ENCODE measurements around the gene SYNPO.

SYNPO gene

DNA sequence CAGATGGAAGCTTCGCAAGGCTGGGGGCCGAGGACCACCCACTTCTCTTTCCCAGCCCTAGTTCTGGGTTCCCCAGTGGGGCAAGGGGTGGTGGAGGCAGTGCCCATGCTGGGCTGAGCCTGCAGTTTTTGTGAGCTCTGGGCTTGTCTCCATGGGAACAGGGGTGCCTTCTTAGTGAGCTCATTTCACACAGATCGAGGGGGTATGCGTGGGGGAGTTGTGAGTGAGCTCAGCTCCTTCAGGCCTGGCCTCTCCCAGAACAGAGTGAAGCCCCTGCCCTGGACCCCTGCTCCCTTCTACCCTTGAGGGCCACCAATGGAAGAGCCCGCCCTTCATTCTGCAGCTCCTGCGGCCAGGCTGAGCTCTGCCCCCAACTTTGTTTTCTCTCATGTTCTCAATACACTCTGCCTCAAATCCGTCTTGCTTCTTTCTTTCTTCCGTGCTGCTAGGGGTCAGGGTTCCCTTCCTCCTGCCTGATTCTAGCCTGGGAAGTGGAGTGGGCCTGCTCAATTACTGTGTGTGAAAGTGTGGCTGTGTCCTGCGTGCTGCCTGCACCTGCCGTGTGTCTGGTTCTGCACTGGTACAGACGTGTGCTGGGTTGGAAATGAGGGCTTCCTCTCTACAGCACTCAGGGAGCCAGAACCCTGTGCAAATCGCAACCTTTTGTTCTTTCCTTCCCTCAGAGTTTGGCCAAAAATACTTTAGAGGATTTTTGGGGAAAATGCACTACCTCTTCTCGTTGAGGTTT is 11.6 kb downstream of the SYNPO start:
- H3K27ac ChIP-seq: no peak overlapping the region
- DNase-seq (ENCODE audit: low read depth, low spot score): no peak

DNA sequence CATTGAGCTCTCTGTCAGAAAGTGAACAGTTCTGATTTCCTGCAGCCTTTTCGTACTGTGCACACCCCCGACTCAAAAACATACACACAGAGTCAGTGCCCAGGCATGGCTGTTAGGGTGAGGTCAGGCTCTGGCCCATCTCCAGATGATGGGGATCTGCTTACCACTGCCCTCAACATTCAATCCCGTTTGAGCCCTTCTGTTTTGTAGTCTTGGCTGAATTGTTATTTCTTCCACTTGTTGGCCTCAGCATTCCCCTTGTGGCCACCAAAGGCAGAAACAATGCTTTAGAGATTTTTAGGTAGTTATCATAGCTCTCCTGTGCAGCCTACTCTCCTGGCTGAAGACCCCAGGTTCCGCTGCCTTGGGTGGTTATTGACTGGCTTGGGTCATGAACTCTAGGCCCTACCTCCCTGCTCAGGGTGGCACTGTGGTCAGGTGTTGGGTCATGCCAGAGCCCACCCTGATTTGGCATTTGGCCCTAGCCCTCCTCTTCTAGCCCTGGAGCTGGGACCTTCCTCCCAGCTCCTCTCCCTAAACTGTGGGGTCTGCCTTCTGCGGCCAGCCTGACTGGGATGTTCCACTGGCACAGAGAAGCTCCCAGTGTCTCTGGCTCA is 12.8 kb downstream of the SYNPO start:
- H3K27ac ChIP-seq: no peak overlapping the region
- no peak for DNase-seq (ENCODE audit: low read depth, low spot score)

DNA sequence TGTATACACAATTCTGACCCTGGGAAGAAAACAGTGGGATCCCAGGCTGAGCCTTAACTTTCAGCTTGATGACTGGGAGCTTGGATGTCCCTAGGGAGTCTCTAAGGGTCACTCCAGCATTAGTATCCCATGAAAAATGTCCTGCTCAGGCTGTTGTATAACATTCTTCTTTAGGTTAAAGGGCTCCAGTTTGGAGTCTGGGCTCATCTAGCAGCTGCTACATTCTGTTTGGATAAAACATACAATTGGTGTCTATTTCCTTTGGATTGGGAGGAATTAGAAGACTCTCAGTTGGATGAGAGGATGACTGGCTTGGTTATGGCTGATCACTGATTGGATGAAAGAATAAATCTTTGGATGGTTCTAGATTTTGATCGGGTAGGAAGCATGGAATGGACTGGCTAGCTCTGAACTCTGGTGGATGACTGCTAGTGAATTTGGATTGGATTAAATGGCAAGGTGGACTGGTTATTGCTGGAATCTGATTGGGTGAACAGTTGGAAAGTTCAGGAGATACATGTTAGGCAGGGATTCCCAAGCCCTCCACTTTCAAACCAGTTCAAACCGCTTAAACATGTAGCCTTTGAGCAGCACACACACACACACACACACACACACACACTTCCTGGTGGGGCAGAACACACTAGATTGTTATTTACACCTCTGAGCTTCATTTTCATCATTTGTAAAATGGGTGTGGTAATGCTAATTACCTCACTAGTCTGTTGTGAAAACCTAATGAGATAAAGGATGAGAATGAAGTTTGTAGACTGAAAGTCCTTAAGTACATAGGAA is 13.5 kb downstream of the SYNPO start:
- no peak for DNase-seq (ENCODE audit: low read depth, low spot score)
- no peak overlapping the region for H3K27ac ChIP-seq

DNA sequence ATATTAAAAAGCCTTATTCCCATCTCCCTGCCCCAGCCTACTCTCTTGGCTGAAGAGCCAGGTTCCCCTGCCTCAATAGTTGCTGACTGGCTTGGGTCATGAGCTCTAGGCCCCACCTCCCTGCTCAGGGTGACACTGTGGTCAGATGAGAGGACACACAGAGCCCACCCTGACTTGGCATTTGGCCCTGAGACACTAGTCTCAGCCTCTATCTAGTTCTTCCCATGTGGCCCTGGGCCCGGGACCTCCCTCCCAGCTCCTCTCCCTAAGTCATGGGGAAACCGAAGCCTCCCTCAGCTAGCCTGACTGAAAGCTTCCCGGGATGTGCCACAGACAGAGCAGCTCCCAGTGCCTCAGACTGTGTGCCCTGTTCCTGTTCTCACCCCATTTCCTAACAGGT is 14.8 kb downstream of the SYNPO start:
- H3K27ac ChIP-seq: no peak overlapping the region
- DNase-seq (ENCODE audit: low read depth, low spot score): no peak

DNA sequence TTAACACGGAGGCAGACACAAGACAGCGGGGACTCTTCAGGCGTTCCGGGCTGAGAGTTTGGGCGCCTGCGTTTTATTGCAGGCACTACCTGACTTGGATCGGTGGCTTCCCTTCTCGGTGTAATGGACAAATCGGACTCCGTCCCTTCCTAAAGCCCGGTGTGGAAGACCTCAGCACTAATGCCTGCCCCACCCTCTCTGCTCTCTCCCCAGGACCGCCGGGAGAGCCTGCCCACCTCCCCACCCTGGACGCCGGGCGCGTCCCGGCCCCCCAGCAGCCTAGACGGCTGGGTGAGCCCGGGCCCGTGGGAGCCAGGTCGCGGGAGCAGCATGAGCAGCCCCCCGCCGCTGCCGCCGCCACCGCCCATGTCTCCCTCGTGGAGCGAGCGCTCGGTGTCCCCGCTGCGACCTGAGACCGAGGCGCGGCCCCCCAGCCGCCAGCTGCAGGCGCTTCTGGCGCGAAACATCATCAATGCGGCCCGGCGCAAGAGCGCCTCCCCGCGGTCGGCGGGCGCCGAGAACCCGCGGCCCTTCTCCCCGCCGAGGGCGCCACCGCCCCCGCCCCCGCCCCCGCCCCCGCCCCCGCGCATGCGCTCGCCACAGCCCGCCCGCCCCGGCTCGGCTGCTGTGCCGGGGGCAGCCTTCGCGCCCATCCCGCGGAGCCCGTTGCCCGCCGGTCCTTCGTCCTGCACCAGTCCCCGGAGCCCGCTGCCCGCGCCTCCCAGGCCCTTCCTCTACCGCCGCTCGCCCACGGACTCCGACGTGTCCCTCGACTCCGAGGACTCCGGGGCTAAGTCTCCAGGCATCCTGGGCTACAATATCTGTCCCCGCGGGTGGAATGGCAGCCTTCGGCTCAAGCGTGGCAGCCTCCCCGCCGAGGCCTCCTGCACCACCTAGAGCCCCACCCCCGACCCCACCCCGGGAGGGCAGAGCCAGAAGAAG is 16.0 kb downstream of the SYNPO start:
- no peak overlapping the region for H3K27ac ChIP-seq
- no peak for DNase-seq (ENCODE audit: low read depth, low spot score)

DNA sequence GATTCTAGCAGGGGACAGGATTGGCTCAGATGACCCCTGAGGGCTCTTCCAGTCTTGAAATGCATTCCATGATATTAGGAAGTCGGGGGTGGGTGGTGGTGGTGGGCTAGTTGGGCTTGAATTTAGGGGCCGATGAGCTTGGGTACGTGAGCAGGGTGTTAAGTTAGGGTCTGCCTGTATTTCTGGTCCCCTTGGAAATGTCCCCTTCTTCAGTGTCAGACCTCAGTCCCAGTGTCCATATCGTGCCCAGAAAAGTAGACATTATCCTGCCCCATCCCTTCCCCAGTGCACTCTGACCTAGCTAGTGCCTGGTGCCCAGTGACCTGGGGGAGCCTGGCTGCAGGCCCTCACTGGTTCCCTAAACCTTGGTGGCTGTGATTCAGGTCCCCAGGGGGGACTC is 17.7 kb downstream of the SYNPO start:
- no peak for DNase-seq (ENCODE audit: low read depth, low spot score)
- H3K27ac ChIP-seq: no peak overlapping the region

DNA sequence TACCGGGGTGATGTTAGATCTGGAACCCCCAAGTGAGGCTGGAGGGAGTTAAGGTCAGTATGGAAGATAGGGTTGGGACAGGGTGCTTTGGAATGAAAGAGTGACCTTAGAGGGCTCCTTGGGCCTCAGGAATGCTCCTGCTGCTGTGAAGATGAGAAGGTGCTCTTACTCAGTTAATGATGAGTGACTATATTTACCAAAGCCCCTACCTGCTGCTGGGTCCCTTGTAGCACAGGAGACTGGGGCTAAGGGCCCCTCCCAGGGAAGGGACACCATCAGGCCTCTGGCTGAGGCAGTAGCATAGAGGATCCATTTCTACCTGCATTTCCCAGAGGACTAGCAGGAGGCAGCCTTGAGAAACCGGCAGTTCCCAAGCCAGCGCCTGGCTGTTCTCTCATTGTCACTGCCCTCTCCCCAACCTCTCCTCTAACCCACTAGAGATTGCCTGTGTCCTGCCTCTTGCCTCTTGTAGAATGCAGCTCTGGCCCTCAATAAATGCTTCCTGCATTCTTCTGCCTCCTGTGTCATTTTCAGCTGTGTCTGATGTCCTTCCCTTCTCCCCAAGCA is 18.3 kb downstream of the SYNPO start:
- no peak overlapping the region for H3K27ac ChIP-seq
- no peak for DNase-seq (ENCODE audit: low read depth, low spot score)

DNA sequence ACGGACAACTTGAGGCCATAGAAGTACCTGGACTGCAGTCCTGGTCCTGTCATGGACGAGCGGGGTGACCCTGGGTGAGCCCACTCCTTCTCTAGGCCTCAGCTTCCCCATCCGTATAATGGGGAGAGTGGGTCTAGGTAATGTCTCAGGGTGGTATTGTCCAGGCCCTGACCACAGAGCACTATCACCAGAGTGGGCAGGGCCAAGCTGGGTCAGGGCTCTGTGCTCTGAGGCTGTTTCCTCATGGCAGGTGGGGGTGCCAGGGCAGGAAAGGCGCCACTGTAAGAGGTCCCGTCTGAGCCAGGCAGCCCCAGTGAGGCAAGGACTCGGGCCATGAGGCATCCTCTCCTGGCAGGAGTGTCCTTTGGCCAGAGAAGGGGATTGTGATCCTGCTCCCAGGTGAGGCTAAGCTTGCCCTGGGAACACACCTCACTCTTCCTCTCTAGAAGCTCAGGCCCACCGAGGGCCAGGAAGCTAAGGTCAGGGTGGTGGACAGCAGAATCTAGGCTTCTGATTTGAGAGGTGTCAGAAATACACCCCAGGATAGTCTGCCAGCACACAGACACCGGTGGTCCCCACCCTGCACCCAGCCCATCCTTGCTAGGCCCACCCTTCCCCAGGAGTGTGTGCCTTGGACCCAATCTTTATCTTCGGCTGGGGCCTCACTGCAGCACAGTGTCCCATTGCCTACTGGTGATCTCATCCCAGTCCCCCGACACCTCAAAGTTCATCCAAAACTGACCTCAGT is 19.1 kb downstream of the SYNPO start:
- no peak for DNase-seq (ENCODE audit: low read depth, low spot score)
- H3K27ac ChIP-seq: no peak overlapping the region

DNA sequence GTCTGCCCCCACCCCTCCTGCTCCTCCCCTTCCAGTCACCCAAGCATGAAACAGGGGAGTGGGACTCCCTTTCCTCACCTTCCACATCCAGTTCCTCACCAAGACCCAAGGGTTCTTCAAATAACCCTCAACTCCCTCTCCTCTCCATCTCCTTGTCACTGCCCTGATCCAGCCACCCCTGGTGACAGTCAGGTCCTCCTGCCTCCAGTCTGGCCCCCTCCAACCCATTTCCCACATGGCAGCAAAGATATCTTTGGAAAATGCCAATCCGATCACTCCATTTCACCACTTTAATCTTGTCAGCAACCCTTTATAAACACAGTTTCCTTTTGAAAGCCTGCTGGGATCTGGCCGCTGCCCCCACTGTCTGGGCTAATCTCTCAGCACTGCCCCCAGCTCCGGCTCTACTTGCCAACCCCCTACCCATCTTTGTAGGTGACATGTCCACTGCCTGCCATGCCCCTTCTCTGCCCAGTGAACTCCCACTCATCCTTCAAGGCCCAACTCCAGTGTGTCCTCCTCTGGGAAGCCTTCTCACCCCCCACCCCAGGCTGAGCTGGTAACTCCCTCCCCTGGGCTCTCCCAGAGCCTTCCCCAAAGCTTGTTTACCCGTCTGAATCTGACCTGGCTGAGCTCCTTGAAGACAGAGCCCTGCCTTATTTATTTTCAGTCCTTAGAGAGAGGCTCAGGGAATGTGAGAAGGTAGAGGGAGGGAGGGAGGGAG is 19.8 kb downstream of the SYNPO start:
- no peak for DNase-seq (ENCODE audit: low read depth, low spot score)
- H3K27ac ChIP-seq: no peak overlapping the region

DNA sequence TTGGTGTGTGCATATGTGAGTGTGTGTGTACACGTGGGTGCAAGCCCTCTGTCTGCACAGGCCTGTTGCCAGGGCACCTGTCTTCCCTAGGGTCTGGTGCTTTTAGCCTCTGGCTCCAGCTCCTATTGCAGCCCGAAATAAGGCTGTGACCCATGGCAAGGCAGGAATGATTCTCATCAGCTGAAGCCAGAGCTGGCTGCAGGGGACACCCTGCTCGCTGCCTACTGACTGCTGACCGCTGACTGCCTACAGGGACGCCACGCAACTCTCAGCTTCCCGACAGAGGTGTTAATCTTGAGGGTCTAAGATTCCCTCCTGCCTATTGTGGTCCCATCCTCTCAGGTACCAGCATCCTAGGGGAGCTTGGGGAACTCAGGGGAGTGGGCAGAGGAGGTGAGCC is 20.6 kb downstream of the SYNPO start, which contains the start of gene MYOZ3:
MYOZ3 (plus strand) TSS at position 166 of the 400 bp plus-strand sequence. CDS start 1,691 bp downstream, outside the sequence.
- no peak for DNase-seq (ENCODE audit: low read depth, low spot score)
- no peak within 1 kb of the TSS for H3K27ac ChIP-seq

DNA sequence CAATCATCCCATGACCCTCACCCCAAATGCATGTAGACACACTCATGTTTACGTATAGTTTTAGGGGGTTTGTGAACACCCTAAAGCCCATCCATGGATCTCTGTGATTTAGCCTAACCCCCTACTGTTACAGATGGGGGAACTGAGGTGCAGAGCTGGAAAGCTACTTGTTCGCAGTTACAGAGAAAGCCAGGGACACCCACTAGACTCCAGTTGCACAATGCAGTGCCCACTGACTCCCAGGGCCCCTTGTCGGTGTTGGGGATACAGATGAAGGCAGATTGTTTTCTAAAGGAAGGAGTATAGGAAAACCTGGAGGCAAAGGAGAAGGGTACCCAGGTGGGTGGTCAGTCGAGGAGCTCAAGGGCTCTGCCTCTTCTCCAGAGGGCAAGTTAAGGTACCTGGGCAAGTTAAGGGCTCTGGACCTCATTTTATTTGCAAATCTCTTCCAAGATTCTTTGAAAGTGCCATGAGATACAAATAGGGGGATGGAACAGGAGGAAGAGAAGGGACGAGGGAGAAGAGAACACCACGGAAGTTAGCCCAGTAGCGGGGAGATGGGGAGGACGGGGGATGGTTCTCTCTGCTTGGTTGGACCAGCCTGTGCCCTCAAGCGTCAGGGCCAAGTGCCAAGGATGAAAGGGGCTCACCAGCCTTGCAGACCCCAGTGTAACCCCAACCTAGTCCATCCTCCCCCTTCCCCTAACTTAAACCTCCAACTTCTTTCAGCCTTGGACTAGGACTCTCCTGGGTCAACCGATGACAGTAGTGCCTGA is 21.5 kb downstream of the SYNPO start:
- DNase-seq (ENCODE audit: low read depth, low spot score): no peak
- no peak overlapping the region for H3K27ac ChIP-seq

DNA sequence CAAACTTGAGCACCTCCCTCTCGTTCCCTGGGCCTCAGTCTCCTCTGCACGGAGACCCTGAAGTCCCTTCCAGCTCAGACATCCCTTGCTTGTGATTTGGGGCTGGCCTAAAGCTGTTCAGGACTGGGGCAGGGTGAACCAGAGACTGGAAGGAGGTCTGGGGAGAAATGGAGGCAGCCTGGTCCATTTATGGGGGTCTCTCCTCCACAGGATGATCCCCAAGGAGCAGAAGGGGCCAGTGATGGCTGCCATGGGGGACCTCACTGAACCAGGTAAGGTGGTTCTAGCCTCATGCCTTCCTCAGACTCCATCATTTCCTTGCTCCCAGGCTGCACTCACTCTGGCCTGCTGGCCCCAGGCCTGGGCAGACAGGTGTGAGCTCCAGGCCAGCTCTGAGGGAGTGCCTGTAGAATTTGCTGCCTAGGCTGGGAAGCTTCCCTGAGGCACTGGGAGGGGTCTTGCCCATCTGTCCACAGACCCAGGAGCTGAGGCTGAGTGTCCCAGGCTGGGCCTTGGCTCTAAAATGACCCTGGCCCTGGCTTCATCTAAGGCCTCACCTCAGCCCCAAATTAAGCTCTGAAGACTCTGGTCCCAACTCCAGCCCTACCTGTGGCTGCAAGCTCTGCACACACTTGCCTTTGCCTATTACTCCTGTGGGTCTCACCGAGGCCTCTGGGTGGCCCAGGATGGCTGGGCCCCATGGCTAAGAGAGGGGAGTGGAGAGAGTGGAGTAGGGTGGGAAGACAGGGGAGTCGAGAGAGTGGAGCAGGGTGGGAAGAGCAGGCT is 22.5 kb downstream of the SYNPO start:
- no peak for DNase-seq (ENCODE audit: low read depth, low spot score)
- no peak overlapping the region for H3K27ac ChIP-seq

DNA sequence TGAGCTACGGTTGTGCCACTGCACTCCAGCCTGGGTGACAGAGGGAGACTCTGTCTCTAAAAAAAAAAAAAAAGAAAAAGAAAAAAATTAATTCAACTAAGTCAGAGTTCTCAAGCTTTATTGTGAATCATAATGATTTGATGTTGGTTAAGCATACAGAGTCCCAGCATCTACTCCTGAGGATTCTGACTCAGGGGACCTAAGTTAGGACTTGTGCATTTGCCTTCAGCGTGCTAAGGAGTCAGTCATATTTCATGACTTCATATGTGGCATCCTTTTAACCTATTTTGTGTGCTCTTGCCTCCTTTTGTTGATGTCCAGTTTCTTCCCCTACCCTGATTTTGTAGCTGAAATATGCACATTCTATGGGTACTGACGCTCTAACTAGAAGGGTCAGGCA is 23.5 kb downstream of the SYNPO start:
- DNase-seq (ENCODE audit: low read depth, low spot score): peak; percentile 48
- no peak overlapping the region for H3K27ac ChIP-seq

DNA sequence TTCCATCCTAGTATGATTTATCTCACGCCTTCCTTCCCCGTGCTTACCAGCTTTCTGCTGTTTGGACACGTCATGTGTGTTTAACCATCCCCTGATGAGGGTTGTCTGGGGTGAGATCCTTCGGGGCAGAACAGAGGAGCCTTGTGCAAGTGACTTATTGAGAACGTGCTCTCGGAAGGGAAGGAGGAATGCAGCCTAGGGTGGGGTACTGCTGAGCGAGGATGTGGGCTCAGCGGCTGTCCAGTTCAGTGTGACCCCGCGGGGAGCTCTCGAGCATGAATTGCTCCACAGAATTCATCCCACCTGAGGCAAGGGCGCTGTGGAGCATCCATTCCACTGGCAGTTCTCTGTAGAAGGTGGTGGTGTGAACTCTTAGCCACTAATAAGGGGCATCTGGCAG is 24.6 kb downstream of the SYNPO start:
- peak; percentile 33 for DNase-seq (ENCODE audit: low read depth, low spot score)

DNA sequence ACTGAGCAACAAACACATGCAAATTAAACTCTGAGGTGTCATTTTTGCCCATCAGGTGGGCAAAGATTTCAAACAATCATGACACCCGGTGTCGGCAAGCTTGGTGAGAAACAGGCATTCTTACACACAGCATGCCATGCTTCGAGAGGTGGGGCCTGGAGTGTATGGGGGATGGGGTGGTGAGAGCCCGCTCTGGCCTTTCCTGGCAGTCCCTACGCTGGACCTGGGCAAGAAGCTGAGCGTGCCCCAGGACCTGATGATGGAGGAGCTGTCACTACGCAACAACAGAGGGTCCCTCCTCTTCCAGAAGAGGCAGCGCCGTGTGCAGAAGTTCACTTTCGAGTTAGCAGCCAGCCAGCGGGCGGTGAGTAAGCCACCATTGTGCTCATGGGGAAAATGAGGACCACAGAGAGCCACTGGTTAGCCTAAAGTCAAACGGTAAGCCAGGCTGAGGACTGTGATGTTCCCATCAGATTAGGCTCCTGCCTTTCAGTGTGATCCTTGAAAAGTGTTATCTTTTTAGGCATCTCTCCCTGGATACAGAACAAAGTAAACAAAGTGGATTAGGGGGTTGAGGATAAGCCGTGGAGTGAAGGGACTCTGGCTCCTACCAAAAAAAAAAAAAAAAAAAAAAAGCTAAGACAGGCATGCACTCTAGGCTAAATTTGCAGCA is 30.0 kb downstream of the SYNPO start:
- H3K27ac ChIP-seq: no peak overlapping the region
- DNase-seq (ENCODE audit: low read depth, low spot score): no peak

More for the DNA sequence above, 24.6 kb downstream of the SYNPO start:
- H3K27ac ChIP-seq: no peak overlapping the region

DNA sequence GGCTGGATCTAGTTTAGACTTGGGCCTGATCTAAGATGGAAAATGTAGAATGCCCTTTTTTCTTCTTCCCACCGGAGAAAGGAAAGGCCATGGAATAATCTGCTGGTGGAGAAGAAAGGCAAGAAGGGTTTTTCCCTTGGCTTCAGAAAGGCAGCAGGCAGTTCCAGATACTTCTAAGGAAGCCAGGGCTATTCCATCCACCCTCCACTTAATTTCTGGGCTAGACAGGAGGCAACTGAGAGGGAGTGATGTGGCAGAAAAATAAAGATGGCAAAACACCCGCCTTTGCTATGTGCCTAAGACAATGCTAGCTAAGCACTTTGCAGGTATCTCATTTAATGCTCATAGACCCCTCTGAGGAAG is 30.5 kb downstream of the SYNPO start:
- no peak overlapping the region for H3K27ac ChIP-seq
- no peak for DNase-seq (ENCODE audit: low read depth, low spot score)

Data from epithelial cell of prostate (primary cell).